GM21390 (cell line): ENCODE data around the gene OXA1L.
"Not testable (repeated sequence)": the region's sequence is repeated elsewhere in the genome, so short reads cannot be mapped to it uniquely, and the experiment has no call there.

Experiments
- ATAC-seq: cut with Tn5 transposase; IDR thresholded peaks from one replicate; pipeline ENCODE4 v1.9.1; 2021; ENCODE audit not compliant: unreplicated experiment

Gene OXA1L

DNA sequence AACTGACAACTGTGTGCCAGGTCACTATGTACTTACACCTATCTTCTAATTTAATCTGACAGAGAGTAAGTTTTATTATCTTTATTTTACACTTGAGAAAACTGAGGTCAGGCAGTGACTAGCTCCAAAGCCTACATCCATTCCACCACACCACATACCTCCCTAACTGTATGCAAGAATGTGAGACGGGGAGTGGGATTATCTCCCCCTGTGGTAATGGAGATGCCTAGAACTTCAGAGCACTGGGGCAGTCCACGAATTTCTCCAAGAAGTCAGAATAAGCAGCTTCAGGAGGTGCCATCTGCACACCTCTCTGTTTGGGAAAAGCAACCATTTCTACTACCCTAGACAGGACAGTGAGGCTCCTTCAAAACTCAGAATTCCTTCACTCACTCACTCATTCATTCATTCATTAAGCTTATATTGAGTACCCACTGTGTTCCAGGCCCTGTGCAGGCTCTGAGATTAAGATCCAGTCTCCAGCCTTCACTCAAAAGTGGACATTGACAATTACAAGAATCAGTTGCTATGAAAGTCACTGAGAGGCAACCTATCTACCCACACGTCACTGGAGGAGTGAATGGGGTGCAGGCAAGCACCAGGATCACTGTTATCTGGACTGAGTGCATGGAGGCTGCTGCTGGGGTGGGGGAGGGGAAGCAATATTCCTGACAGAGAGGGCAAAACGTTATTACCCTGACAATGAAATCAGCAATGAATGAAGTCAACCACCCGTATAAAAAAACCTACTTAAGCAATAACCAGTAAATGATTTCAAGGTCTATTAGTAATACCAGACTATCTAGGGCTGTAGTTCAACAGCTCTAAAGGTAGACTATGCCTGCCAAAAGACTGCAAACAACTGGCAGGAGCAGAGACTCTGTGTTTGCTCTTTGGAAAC lies 30.8 kb downstream of the OXA1L start:
- ATAC-seq = no peak

- ATAC-seq = no peak
Observed at GRCh38 chr14:22798528-22798927, 32.0 kb downstream of the OXA1L start.

GRCh38 chr14:22800346-22800745 lies 33.9 kb downstream of the OXA1L start:
- ATAC-seq = no peak

- no peak for ATAC-seq
Observed at GRCh38 chr14:22801716-22802115, 35.2 kb downstream of the OXA1L start.

- no peak for ATAC-seq
Observed at GRCh38 chr14:22802860-22803686, 36.6 kb downstream of the OXA1L start.

DNA sequence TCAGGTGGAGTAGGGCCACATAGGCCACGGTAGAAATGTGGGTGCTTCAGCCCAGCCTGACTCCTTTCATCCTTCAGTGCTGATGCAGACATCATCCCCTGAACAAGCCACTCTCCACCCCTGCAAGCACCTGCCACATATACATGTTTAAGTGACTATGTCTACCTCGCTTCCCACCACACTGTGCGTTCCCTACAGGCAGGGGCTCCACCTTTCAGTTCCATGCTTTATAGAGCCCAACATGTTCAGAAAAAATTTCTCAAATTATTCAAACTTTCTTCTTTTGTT lies 37.1 kb downstream of the OXA1L start:
- ATAC-seq = no peak

GRCh38 chr14:22805235-22805634 lies 38.7 kb downstream of the OXA1L start:
- not testable (repeated sequence) for ATAC-seq

DNA sequence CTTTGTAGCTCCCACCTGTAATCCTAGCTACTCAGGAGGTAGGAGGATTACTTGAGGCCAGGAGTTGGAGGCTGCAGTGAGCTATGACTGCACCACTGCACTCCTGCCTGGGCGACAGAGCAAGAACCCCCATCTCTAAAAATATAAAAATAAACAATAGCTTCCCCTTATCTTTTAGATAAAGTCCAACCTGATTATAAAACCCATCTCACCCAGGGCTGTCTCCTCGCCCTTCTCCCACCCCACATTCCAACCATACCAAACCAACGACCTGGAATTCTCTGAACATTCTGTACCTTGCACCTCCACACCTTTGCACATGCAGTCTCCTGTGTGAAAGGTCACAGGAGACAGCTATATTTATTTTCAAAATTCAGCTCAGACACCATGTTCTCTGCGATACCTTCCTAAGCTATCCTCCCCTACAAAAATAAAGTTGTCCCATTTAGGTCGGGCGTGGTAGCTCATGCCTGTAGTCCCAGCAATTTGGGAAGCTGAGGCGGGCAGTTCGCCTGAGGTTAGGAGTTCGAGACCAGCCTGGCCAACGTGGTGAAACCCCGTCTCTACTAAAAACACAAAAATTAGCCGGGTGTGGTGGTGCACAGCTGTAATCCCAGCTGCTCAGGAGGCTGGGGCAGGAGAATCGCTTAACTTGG lies 41.1 kb downstream of the OXA1L start:
- ATAC-seq = no peak

GRCh38 chr14:22808388-22809209 lies 42.1 kb downstream of the OXA1L start:
- no peak for ATAC-seq

DNA sequence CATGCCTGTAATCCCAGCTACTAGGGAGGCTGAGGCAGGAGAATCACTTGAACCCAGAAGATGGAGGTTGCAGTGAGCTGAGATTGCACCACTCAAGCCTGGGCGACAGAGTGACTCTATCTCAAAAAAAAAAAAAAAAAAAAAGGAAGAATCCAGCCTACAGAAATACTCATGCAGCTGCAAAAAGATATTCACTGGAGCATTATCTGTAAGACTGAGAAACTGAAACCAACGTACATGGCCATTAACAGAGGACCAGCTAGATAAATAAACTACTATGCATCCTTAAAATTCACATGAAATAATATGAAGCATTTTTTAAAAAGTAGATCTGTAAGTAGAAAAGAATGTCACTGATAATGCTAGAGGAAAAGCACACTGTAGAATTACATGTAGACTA lies 45.2 kb downstream of the OXA1L start:
- no peak for ATAC-seq

DNA sequence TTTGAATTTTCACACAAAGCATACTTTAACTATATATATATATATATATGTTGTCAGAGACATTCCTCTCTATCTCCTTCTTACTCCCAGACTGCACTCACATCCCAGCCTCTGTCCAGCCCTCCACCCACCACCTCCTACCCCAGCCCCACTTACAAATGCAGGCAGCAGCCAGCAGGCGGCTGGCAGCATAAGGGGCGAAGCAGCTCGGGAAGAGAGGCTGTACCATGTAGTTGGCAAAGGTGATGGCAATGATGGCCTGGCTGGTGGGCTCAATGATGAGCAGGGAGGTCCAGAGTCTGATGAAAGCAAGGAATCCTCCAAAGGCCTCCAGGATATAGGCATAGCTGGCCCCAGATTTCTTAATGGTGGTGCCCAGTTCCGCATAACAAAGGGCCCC lies 46.3 kb downstream of the OXA1L start:
- no peak for ATAC-seq

DNA sequence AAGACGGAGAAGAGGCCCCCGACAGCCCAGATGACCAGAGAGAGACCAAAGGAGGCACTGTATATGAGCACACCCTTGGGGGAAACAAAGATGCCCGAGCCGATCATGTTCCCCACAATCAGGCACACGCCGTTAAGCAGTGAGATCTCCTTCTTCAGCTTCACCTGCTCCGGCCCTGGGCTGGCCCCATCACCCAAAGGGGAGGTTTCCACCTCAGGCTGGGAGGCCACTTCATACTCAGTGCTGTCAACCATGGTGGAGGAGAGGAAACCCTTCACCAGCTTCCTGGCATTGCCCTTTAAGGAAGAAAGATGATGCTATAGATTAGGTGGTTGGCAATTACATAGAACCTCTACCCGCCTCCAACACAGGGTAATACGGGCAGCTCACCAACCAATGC lies 46.7 kb downstream of the OXA1L start:
- ATAC-seq = no peak

DNA sequence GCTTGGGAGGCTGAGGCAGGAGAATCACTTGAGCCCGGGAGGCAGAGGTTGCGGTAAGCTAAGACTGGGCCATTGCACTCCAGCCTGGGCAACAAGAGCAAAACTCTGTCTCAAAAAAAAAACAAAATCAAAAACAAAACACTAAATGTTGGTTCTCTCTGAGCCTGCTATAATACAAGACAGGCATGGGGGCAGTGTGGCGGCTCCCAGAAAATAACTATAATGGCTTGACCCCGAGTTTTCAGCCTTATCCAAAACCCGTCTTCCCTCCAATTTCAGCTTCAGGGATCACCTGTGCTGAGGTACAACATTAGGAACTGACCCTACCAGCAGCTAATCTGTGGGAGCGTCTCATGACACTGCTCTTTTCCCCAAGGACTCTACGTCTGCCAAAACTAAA lies 47.9 kb downstream of the OXA1L start:
- no peak for ATAC-seq

DNA sequence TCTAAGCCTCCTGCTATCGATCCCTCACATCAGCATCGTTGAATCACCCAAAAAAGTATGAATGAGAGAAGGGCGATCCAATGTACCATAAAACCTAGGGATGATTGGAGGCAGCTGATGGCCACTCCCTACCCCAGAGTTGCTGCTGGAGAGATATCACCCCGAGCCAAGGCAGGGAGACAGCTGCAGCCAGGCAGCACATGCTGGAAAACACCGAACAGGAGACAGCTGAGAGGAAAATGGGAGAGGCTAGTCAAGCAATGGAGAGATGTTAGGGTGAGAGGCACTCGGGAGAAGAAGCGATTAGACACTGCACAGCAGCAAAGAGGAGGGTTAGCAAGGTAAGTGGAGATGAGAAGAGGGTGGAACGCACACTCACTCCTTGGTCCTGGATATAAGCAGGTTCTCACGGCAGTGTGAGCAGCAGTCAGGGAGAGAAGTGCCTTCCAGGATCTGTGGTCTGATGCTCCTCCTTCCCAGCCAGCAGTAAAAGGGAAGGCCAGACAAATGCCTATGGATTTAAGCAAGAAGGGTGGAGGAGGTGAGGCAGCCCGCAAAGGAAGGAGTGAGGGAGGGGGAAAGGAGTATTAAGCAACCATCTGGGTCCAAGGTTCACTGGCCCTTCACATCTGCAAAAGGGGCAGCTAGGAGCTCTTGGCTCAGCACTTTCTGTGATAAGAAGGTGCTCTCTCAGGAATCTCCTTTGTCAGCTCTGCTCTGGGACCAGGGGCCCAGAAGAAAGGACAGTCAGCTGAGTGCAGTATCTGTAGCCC lies 48.6 kb downstream of the OXA1L start, which contains the start of gene SLC7A7:
Gene SLC7A7, minus strand, starts transcription at position 495 of the 773 bp plus-strand sequence. CDS start 2,037 bp downstream, outside the sequence.
- ATAC-seq = no peak

GRCh38 chr14:22819151-22819988 lies 52.9 kb downstream of the OXA1L start:
- peak; percentile 40 for ATAC-seq

DNA sequence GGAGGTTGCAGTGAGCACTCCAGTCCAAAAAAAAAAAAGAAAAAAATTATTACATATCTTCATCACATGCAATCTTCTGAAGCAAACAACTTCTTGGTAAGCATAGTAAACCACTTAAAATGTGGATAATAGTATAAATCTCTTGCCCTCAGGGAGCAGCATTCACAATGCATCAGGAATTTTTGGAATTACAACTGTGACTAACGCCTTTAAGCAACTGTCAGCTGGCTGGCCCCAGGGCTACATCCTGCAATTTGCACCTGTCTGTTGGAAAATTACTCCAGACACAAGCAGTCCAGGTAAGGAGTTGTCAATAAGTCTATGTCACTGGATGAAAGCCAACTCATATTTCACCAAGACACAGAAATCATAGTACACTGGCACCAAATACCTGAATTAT lies 54.2 kb downstream of the OXA1L start:
- ATAC-seq = no peak

DNA sequence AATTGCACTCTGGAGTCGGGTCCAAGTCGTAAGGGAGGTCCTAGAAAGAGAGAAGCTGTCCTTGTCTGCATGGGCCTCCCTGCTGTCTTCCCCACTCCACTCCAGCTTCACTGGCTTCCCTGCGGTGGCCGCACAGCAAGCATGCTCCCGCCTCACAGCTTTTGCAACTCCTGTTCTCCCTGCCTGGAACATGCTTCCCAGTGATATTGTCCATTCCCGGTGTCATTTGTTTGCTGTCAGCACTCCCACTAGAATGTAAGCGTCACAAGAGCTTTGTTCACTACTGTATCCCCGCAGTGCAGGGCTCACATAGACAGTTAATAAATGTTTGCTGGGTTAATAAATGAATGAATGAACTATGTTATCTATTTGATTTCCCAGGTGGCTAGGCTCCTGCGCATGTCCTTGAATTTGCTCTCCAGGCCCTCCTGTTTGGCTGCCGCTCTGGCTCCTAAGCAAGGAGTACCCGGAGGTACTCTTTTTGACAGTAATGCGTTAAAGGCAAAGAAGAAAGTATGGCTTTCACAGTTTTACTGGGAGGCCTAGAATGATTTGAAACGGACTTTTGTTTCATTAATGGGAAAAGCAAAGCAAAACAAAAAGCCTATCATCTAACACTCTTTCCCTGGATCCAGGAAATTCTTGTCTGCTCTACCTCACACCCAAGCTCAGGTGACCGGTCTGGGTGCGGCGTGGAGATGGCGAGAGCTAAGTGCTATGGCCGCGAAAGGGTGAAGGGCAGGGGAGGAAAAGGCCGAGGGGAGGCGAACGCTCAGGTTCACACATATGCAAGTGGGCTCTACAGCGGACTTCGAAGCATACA lies 54.9 kb downstream of the OXA1L start:
- no peak for ATAC-seq

DNA sequence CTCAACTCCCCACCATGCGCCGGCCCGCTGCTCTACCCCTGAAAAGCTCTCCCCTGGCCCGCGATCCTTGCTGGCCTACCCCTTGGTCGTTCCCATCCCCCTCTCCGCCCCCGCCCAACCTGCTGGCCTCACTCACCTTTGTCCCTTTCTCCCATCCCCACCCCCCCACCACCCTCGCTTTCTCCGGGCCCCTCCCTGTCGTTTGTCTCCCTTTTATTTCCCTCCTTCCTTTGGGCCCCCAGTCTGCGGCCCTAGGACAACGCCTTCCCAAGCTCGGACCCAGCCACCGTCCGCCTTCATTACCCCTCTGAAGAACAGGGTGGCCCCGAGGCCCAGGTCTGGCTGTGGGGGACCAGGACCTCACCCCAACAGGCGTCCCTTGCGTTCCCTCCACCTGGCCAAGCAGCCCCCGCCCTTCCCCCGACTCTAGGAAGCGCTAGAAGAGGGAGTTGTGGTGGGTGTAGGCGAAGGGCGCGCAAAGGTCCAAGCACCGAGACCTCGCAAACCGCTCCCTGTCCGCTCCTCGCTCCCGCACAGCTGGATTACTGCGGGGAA lies 55.6 kb downstream of the OXA1L start:
- ATAC-seq = no peak
